HG03064 (cell line): ENCODE data around the gene MACROD1.
"Not testable (repeated sequence)": the region's sequence is repeated elsewhere in the genome, so short reads cannot be mapped to it uniquely, and the experiment has no call there.

Source experiments
- ATAC-seq: cut with Tn5 transposase; IDR thresholded peaks from one replicate; pipeline ENCODE4 v1.9.1; 2021; ENCODE audit warnings: low read depth; ENCODE audit not compliant: unreplicated experiment

The MACROD1 gene

GRCh38 chr11:64062185-64063039 lies 103.5 kb downstream of the MACROD1 start:
- no peak for ATAC-seq

DNA sequence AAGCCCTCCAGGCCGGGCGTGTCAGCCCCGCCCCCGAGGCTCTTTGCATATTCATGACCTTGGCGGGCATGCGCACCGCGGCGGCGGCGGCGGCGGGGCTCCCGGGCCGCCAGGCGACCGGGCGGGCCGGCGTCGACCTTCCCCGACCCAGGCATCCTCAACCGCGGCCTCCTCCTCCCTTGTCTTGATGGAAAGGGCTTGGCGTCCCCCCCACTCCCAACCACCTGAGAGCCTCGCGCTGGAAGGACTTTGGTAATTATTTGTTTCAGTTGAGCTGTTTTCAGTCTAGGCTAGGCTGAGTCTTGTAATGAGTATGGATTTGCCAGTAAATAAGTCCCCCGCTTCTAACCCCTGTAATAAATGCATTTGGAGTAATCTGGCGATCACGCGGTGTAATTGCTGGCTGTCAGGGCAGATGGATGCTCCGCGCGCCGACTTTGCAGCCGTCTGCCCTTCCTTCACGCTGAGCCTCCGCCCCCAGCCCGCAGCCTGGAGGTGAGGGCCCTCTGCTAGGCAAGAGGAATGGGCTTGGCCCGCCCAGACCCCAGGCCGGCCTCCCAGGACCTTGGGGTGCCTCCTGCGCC lies 105.0 kb downstream of the MACROD1 start:
- no peak for ATAC-seq

GRCh38 chr11:64060263-64060860 lies 105.6 kb downstream of the MACROD1 start:
- ATAC-seq, result no peak

- no peak for ATAC-seq
Observed at GRCh38 chr11:64059339-64060140, 106.4 kb downstream of the MACROD1 start.

DNA sequence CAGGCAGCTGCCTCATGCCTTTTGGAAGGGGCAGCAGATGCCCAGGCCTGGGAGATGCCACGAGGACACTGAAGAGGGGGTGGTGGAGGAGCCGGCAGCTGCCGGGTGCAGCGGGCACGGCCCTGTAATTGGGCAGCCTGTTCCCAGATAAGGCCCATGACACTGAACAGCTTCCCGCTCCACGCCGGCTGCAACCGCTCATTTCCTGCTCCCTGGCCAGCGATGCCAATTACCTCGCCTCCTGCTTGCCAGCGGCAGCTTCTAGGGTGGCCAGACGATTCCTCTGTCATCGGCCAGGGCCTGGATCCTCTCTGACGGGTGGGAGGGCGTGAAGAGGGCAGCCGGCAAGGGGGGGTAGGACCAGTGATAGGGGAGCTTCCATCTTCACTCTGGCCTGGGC lies 107.4 kb downstream of the MACROD1 start:
- ATAC-seq, result no peak

DNA sequence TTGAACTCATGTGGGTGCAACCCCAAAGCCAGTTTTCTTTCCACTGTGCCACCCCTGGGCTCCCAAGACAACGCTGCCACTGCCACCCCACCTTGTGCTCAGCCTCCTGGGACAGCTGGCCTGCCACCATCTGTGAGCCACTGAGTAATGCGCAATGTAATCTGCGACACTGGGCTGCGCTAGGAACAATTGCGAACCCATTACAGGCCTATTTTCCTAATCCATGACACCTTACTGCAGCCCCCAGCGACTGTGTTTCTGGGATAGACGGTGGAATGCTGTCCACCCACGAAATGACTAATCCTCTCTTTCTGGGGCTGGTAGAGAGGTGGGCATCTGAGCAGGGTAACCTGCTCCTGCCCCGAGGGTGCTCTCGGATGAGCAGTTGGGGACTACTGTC lies 108.0 kb downstream of the MACROD1 start:
- no peak for ATAC-seq

GRCh38 chr11:64056861-64057260 lies 109.1 kb downstream of the MACROD1 start:
- no peak for ATAC-seq

DNA sequence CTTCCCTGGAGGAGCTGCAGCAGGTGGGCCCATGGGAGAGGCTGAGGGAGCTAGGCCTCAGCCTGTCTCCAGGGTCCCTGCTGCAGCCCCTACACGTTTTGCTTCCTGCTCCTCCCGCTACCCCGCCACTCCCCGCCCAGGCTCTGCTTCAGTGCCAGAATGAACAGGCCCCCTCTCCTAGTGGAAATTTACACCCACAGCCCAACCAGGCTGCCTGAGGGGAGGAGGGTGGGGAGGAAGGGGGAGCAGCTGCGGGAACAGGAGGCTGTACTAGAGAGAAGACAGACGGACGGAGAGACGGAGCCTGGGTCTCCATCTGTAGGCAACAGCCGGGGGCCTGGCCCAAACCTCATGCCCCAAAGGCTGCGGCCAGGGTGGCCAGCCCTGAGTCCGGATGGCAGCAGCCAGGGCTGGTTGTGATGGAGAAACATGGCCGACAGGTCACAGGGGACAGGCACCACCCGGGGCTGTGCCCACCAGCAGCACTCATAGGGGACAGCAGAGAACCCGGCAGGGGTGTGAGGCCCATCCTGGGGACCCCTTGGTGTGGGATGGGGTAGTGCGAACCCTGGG lies 109.6 kb downstream of the MACROD1 start:
- no peak for ATAC-seq

DNA sequence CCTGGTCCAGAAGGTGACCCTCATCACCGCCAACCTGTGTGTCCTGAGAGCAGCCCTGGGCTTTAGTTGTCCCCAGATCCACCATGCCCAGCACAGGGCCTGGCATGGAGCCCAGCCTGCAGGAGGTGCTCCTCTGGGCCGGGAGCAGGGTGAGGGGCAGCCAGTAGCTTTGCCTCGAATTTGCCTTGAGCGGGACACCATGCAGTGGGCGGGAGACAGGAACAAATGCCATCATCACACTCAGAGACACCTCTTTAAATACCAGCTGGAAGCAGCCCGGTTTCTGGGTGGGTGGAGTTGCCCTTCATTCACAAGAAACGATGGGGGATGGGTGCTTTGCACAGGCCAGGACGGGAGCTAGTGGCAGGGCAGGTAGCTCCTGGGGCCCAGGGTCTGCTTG lies 110.8 kb downstream of the MACROD1 start:
- ATAC-seq, result no peak

GRCh38 chr11:64053699-64054098 lies 112.2 kb downstream of the MACROD1 start:
- ATAC-seq, result no peak

DNA sequence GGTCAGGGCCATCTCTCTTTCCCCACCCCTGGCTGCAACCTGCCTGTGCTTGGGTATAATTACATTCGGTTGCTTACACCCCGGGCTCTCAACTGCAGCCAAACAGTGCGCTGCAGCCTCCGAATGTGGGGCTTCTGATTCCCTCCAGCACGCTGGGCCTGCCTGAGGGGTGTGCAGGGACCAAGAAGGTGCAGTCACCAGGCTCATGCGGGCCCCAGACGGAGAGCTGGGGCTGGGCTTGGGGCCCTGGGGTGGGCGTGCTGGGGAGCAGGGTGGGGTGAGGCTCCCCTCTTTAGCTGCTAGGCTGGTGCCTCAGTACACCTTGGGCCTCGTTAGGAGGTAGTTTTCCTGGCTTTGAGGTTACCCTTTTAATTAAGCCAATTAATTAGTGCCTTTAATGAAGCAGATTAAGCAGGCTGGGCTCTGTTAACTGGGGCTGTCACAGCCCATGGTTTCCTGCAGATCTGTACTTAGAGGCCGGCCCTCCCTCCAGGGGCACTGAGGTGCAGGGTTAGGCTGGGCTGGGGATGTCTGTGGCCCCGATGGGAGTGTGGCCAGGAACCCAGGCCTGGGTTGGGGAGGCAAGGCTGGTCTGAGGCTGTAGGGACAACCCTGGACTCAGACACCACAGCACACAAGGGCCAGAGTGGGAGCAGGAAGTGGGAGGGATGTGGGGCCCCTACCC lies 112.8 kb downstream of the MACROD1 start:
- no peak for ATAC-seq

GRCh38 chr11:64052436-64052835 lies 113.5 kb downstream of the MACROD1 start:
- ATAC-seq, result no peak

GRCh38 chr11:64051297-64051696 lies 114.6 kb downstream of the MACROD1 start:
- no peak for ATAC-seq

GRCh38 chr11:64049509-64049908 lies 116.4 kb downstream of the MACROD1 start:
- no peak for ATAC-seq

DNA sequence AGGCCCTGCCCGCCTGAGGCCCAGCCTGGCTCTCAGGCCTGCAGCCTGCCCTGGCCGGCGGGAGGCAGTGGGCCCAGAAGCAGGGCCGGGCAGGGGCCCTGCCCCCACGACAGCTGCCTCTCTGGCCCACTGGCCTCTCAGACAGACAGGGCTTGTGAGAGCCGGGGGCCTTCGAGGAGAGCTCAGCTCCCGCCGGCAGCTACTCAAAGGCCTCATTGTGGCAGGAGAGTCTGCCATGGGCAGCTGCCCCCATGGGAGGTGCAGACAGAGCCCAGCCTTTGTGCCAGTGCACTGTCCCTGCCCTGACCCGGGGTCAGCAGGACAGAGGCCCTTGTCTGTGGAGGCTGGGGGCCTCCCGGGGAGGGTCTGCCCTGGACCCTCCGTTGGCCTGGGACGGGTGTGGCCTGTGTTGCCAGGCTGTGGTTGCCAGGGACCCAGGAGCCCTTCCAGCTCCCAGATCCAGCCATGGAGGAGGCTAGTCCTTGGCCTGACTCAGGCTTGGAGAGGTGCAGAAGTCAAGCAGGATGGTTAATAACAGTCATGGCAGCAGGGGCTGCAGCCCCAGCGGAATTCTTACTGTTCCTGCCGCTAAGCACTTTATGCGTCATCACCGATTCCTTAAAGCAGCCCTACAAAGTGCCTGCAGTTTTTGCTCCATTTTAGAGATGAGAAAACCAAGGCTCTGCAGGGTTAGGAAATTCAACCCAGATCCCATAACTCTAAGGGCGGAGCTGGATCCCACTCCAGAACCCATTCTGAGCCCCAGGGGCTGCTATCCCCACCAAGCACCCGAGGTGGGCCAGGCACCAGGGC lies 117.7 kb downstream of the MACROD1 start:
- ATAC-seq, result no peak

DNA sequence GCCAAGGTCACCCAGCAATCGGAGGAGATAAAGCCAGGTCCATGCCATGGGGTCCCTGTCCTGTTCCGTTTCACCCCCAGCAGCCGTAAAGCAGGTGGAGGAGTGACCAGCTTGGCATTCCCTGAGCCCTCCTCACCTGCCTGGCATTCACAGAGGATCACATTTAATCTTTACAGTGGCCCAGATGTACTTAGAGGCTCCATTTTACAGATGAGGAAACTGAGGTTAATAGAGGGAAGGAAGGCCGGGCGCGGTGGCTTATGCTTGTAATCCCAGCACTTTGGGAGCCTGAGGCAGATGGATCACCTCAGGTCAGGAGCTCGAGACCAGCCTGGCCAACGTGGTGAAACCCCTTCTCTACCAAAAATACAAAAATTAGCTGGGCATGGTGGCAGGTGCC lies 118.5 kb downstream of the MACROD1 start:
- not testable (repeated sequence) for ATAC-seq

DNA sequence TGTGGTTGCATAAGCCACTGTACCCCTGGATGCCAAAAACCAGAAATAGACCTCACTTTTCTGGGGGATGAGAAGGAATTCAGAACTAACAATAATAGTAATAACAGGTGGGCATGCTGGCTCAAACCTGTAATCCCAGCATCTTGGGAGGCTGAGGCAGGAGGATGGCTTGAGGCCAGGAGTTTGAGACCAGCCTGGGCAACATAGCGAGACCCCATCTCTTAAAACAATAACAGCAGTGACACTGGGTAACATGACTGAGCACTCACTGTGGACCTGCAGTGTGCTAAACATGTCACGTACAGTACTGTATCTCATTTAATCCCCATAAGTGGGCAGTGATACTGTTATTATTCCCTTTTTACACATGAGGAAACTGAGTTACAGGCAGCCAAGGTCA lies 120.2 kb downstream of the MACROD1 start:
- ATAC-seq, result no peak

GRCh38 chr11:64044730-64045393 lies 121.1 kb downstream of the MACROD1 start:
- ATAC-seq, result no peak

- no peak for ATAC-seq
Observed at GRCh38 chr11:64043545-64043944, 122.4 kb downstream of the MACROD1 start.
